ENCODE measurements around the gene C1orf159.
"Not testable (repeated sequence)": the region's sequence is repeated elsewhere in the genome, so short reads cannot be mapped to it uniquely, and the experiment has no call there.

C1orf159 gene

GRCh38 chr1:1079408-1080121, 36.3 kb downstream of the C1orf159 start:
- DNase-seq: no peak

- not testable (repeated sequence) for DNase-seq
Measured at GRCh38 chr1:1077396-1077795, 38.5 kb downstream of the C1orf159 start.

GRCh38 chr1:1075148-1075935, 40.5 kb downstream of the C1orf159 start:
- no peak for DNase-seq

GRCh38 chr1:1074631-1075147, 41.2 kb downstream of the C1orf159 start:
- no peak for DNase-seq

- no peak for DNase-seq
Measured at GRCh38 chr1:1073743-1074587, 41.9 kb downstream of the C1orf159 start, which contains the start of gene RNF223. RNF223 (minus strand) TSS chr1:1074306; CDS start chr1:1072566, 1,740 bp downstream.

GRCh38 chr1:1072849-1073742, 42.8 kb downstream of the C1orf159 start:
- no peak for DNase-seq

GRCh38 chr1:1072299-1072848, 43.5 kb downstream of the C1orf159 start:
- DNase-seq: no peak

GRCh38 chr1:1071486-1072298, 44.2 kb downstream of the C1orf159 start:
- DNase-seq: no peak

- no peak for DNase-seq
Measured at GRCh38 chr1:1069711-1070676, 45.9 kb downstream of the C1orf159 start.

GRCh38 chr1:1069056-1069710, 46.7 kb downstream of the C1orf159 start:
- peak; percentile 91 for DNase-seq

GRCh38 chr1:1068517-1069055, 47.3 kb downstream of the C1orf159 start:
- DNase-seq: no peak

- DNase-seq: no peak
Measured at GRCh38 chr1:1067860-1068516, 47.9 kb downstream of the C1orf159 start.

GRCh38 chr1:1067284-1067859, 48.5 kb downstream of the C1orf159 start:
- no peak for DNase-seq

- no peak for DNase-seq
Measured at GRCh38 chr1:1066403-1067283, 49.2 kb downstream of the C1orf159 start.

GRCh38 chr1:1065940-1066304, 50.0 kb downstream of the C1orf159 start:
- DNase-seq: not testable (repeated sequence)

- DNase-seq: no peak
Measured at GRCh38 chr1:1065265-1065939, 50.5 kb downstream of the C1orf159 start.
